ENCODE results near the gene MAP3K13. TPM values are rescaled to one million over a fixed set of nuclear protein-coding genes. Genes with fewer than 3 reads are reported as not detected.

MAP3K13 gene
- total RNA-seq, 1 donor from 2014 or later: 14.5 TPM

DNA sequence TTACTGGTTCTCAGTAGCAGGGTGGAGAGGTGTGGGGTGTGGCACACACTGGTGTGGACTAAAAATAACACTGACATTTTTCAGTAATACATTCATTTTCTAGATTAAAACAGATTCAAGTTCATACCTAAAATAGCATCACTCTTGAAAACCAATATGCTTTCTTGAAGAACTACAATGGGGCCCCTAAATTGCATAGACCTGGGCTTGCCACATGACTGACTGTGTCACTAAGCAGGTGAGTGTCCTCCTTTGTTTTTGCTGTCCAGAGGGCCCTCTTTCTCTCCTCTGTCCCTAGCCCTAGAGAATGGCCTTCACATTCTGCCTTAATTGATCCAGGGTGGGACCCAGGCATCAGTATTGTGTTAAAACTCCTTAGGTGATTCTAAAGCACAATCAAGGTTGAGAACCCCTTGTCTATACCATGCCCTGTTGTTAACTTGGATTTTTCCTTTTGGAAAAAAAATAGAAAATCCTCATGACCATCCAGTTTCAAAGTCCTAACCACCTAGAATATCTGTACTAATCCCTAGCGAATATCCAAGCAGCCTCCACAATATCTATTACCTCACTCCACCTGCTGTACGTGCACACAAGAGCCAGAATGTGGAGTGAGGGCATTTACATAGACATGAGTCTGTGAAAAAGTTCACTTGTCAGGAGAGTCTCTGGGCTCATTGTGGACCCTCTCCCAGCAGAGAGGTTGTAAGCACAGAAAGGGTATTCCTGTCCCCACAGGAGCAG, 154.6 kb downstream of the MAP3K13 start:
- TF ChIP-seq, protein P1, sequence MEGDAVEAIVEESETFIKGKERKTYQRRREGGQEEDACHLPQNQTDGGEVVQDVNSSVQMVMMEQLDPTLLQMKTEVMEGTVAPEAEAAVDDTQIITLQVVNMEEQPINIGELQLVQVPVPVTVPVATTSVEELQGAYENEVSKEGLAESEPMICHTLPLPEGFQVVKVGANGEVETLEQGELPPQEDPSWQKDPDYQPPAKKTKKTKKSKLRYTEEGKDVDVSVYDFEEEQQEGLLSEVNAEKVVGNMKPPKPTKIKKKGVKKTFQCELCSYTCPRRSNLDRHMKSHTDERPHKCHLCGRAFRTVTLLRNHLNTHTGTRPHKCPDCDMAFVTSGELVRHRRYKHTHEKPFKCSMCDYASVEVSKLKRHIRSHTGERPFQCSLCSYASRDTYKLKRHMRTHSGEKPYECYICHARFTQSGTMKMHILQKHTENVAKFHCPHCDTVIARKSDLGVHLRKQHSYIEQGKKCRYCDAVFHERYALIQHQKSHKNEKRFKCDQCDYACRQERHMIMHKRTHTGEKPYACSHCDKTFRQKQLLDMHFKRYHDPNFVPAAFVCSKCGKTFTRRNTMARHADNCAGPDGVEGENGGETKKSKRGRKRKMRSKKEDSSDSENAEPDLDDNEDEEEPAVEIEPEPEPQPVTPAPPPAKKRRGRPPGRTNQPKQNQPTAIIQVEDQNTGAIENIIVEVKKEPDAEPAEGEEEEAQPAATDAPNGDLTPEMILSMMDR (IDR thresholded peaks at IDR 0.05; ENCODE audit: insufficient read depth, low read length, severe bottlenecking): no peak
- FAIRE-seq (no peak), DNase-seq (ENCODE audit: low read depth) (no peak)
- Histone ChIP-seq H3K4me3 (ENCODE audit: low read depth, low read length) (no peak overlapping the region), H3K36me3 (ENCODE audit: control insufficient read depth, insufficient read depth, low read length) (no peaks in the 10 kb centered on the region), H3K27me3 (ENCODE audit: control insufficient read depth, insufficient read depth, low read length) (peaks cover 2% of the 10 kb centered on the region)

DNA sequence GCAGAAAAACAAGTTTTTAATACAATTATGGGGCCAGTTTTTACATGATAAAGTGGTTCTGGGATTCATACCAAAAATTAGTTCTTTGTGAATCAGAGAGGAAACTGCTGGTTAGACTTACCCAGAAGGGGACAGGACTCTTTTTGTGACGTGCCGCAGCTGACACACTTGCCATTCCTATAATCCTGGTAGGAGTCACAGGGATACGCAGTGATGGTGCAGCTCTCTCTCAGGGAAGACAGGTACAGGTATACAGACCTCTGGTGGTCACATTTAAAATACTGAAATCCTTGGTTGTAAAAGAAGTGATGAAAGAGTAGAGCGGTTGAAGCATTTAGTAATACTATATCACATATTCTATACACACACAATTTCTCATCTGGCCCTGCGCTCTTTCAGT, 156.1 kb downstream of the MAP3K13 start:
- peaks cover 2% of the 10 kb centered on the region for H3K27me3 ChIP-seq (ENCODE audit: control insufficient read depth, insufficient read depth, low read length)
- no peak overlapping the region for H3K4me3 ChIP-seq (ENCODE audit: low read depth, low read length)
- no peaks in the 10 kb centered on the region for H3K36me3 ChIP-seq (ENCODE audit: control insufficient read depth, insufficient read depth, low read length)
- TF ChIP-seq, protein P1 (IDR thresholded peaks at IDR 0.05; ENCODE audit: insufficient read depth, low read length, severe bottlenecking): peak; percentile 28
- FAIRE-seq: no peak
- peak; percentile 69 for DNase-seq (ENCODE audit: low read depth)

DNA sequence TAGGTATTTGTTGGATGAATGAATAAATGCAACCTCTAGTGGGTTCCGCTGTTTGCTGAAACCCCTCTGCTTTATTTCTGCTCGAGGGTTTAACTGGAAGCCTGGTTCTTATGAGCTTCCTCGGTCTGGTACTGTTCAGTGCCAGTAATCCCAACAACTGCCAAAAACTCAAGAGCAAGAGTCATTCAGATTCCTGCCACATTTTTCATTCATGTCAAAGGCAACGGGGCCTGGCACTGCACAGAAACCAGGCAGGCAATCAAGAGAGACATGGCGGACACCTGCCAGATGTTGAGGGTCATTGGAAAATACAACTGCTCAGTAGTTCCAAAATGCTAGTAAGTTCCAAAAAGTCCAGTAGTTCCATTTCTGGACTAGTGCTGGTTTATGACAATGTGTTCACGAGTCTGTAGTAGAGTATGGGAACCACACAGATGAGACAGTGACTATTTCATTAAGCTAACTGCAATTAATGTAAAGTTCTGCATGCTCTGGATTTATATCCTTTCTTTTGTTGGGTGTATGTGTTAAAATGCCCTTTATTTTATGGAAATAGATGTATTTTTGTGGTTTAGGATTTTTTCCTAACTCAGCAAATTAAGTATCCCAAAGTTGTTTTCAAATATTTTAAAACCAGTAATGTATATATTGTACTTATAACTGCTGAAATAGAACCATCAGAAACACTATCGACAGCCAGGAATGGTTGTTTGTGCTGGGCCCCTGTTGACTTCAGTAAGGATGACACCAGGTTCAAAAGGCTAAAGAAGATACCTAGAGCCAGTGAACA, 158.6 kb downstream of the MAP3K13 start:
- Histone ChIP-seq H3K27me3 (ENCODE audit: control insufficient read depth, insufficient read depth, low read length) (peaks cover 2% of the 10 kb centered on the region), H3K4me3 (ENCODE audit: low read depth, low read length) (no peak overlapping the region), H3K36me3 (ENCODE audit: control insufficient read depth, insufficient read depth, low read length) (no peaks in the 10 kb centered on the region)
- FAIRE-seq (no peak), DNase-seq (ENCODE audit: low read depth) (no peak)
- TF ChIP-seq, protein P1 (IDR thresholded peaks at IDR 0.05; ENCODE audit: insufficient read depth, low read length, severe bottlenecking): no peak

DNA sequence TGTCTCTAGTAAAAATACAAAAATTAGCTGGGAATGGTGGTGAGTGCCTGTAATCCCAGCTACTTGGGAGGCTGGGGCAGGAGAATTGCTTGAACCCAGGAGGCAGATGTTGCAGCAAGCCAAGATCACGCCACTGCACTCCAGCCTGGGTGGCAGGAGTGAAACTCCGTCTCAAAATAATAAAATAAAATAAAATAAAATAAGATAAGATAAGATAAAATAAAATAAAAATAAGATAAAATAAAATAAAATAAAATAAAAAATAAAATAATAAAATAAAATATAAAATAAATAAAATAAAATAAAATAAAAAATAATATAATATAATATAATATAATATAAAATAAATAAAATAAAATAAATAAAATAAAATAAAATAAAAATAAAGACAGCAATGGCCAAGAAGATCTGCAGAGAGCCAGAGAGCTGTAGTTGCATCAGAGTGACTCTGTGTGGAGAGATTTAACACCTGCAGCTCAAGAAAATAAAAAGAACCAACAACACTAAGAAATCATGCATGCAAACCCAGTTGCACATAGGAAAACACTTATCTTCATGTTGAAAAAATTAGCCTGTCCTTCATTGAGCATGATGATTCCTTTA, 163.5 kb downstream of the MAP3K13 start:
- FAIRE-seq: no peak

DNA sequence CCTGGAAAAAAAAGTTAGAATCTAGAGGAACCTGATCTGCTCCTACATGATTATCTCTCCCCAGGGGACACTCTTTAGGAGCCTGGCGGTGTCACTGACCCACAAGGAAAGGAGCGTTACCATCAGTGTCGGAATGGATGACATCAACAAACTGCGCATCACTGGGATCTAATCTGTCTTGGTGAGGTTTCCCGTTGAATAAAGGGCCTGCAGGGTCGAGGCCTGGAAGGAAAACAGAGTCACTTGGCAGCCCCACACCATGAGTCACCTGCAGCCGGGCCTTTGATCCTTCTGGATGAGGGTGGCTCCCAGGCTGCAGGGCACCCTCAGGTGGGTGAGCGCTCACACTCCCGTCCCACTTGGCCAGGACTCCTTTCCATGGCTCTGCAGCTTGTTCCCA, 164.4 kb downstream of the MAP3K13 start:
- TF ChIP-seq, protein P1 (IDR thresholded peaks at IDR 0.05; ENCODE audit: insufficient read depth, low read length, severe bottlenecking): no peak
- FAIRE-seq (no peak), DNase-seq (ENCODE audit: low read depth) (no peak)
- Histone ChIP-seq H3K27me3 (ENCODE audit: control insufficient read depth, insufficient read depth, low read length) (no peaks in the 10 kb centered on the region), H3K36me3 (ENCODE audit: control insufficient read depth, insufficient read depth, low read length) (no peaks in the 10 kb centered on the region), H3K4me3 (ENCODE audit: low read depth, low read length) (no peak overlapping the region)

More for the DNA sequence above, 163.5 kb downstream of the MAP3K13 start:
- TF ChIP-seq, protein P1 (IDR thresholded peaks at IDR 0.05; ENCODE audit: insufficient read depth, low read length, severe bottlenecking): no peak
- Histone ChIP-seq H3K27me3 (ENCODE audit: control insufficient read depth, insufficient read depth, low read length) (peaks cover 2% of the 10 kb centered on the region), H3K36me3 (ENCODE audit: control insufficient read depth, insufficient read depth, low read length) (no peaks in the 10 kb centered on the region), H3K4me3 (ENCODE audit: low read depth, low read length) (no peak overlapping the region)
- DNase-seq (ENCODE audit: low read depth): no peak

Measured in bronchial epithelial cell (primary cell).